ENCODE measurements around the gene GABARAP.

DNA sequence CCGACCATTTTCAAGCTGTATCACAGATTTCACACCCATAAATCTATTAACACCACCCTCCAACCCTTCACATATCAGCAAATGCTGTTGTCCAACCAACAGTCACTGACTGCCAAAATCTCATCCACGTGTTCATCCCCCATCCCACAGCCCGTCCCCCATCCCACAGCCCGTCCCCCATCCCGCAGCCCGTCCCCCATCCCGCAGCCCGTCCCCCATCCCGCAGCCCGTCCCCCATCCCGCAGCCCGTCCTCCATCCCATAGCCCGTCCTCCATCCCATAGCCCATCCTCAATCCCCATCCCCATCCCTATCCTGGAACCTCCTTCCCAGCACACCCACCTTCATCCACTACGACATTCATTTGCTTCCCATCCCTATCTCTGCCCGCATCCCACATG is 36.7 kb downstream of the GABARAP start:
- TF ChIP-seq CTCF (IDR thresholded peaks at IDR 0.05) (no peak), POLR2A (IDR thresholded peaks at IDR 0.05) (no peak)

Data from thyroid gland (tissue), 4 donors.